Endothelial cell of umbilical vein (primary cell): ENCODE measurements around the gene MIA2. TPM values are rescaled to one million over a fixed set of nuclear protein-coding genes. Genes with fewer than 3 reads are reported as not detected.

Experiments used
- BruUV-seq: library from RNA; stranded (reverse); fragments of 400-500 nt; replicated peaks from 2 replicates; lab custom pipeline; 2021; lab: Mats Ljungman, UMichigan
- CTCF ChIA-PET: fragments of 300-600, 350-600 bp; sonication (Branson Sonifier 250); formaldehyde crosslinking; loops from one replicate; lab custom pipeline; 2021; ENCODE audit warnings: antibody characterized with exemption, inconsistent platforms; lab: Charles Lee
- POLR2A ChIA-PET: fragments of 300-600, 350-600 bp; sonication (Branson Sonifier 250); formaldehyde crosslinking; loops from one replicate; lab custom pipeline; 2021; ENCODE audit warnings: antibody characterized with exemption, inconsistent platforms; lab: Charles Lee
- DNase-seq: peaks from one replicate; pipeline ENCODE4 v3.0.0-alpha.2; 2011; ENCODE audit warnings: low read depth, low spot score
- FAIRE-seq: peaks from 2 replicates; lab custom pipeline; 2011; peaks lifted over from hg19 to GRCh38; lab: Jason Lieb, UNC
- H2AFZ ChIP-seq: 2 replicates; pipeline ENCODE4 v1.6.0; 2012; ENCODE audit warnings: low read depth, low read length, control low read depth, inconsistent platforms
- H3K27ac ChIP-seq: 2 replicates; pipeline ENCODE4 v1.5.1; 2011; ENCODE audit warnings: low read depth, mild to moderate bottlenecking, control low read depth, low read length, moderate library complexity; ENCODE audit not compliant: insufficient read depth
- H3K27me3 ChIP-seq, 2 experiments: 2 replicates each; pipeline versions ENCODE4 v1.6.0 to v1.6.1; 2011; ENCODE audit warnings: low read length in 2 of 2, mixed read lengths in 1 of 2; ENCODE audit not compliant: control insufficient read depth in 2 of 2, insufficient read depth in 2 of 2
- H3K36me3 ChIP-seq, 2 experiments: 2 replicates in 1 of 2; 3 replicates in 1 of 2; pipeline ENCODE4 v1.5.1; 2011; ENCODE audit warnings: low read length in 2 of 2, mild to moderate bottlenecking in 1 of 2, moderate library complexity in 1 of 2; ENCODE audit not compliant: control insufficient read depth in 2 of 2, insufficient read depth in 2 of 2; ENCODE audit errors: extremely low read depth in 1 of 2
- H3K4me1 ChIP-seq: 3 replicates; pipeline ENCODE4 v1.5.1; 2011; ENCODE audit warnings: mild to moderate bottlenecking, low read length; ENCODE audit not compliant: control insufficient read depth, insufficient read depth; ENCODE audit errors: extremely low read depth
- H3K4me2 ChIP-seq: 2 replicates; pipeline ENCODE4 v1.6.1; 2011; ENCODE audit warnings: low read length, control low read depth, mixed read lengths; ENCODE audit not compliant: insufficient read depth
- H3K4me3 ChIP-seq, 3 experiments: fragments of 200-600 bp in 1 of 3; sonication (generic), shearing (Covaris generic) in 1 of 3; replicated peaks in 1 of 3; 2 replicates each; pipeline ENCODE4 v1.5.1; 2011 to 2016; ENCODE audit warnings: control low read depth in 3 of 3, low read length in 3 of 3, mild to moderate bottlenecking in 2 of 3, inconsistent platforms in 1 of 3, low read depth in 1 of 3, moderate library complexity in 1 of 3; ENCODE audit not compliant: insufficient read depth in 1 of 3
- H3K79me2 ChIP-seq: 2 replicates; pipeline ENCODE4 v1.6.0; 2012; ENCODE audit warnings: low read length, inconsistent platforms; ENCODE audit not compliant: control insufficient read depth, insufficient read depth
- H3K9ac ChIP-seq: replicated peaks from 2 replicates; pipeline ENCODE3; 2011; ENCODE audit warnings: low read length, control low read depth; ENCODE audit not compliant: insufficient read depth; ENCODE audit errors: extremely low read depth
- H3K9me1 ChIP-seq: replicated peaks from 3 replicates; pipeline ENCODE4 v1.6.0; 2011; ENCODE audit warnings: mild to moderate bottlenecking, low read length; ENCODE audit not compliant: control insufficient read depth, insufficient read depth; ENCODE audit errors: extremely low read depth
- H3K9me3 ChIP-seq: replicated peaks from 2 replicates; pipeline ENCODE4 v1.5.1; 2012; ENCODE audit warnings: low read length, inconsistent platforms; ENCODE audit not compliant: control insufficient read depth, insufficient read depth
- H4K20me1 ChIP-seq: replicated peaks from 2 replicates; pipeline ENCODE3; 2011; ENCODE audit warnings: mild to moderate bottlenecking, low read length; ENCODE audit not compliant: control insufficient read depth, insufficient read depth; ENCODE audit errors: extremely low read depth
- EZH2 ChIP-seq: IDR thresholded peaks from 2 replicates; pipeline ENCODE4 v1.6.1; 2012; ENCODE audit warnings: borderline replicate concordance, low read depth, mild to moderate bottlenecking, moderate library complexity, low read length, inconsistent platforms; ENCODE audit not compliant: severe bottlenecking
- FOS ChIP-seq: IDR thresholded peaks from 2 replicates; pipeline ENCODE4 v1.6.1; 2011; ENCODE audit warnings: mild to moderate bottlenecking, low read length, moderate library complexity, borderline replicate concordance; ENCODE audit not compliant: insufficient read depth
- GATA2 ChIP-seq: IDR thresholded peaks from 2 replicates; pipeline ENCODE4 v1.7.0; 2011; ENCODE audit warnings: low read depth, mild to moderate bottlenecking, moderate library complexity, mixed read lengths, low read length; ENCODE audit not compliant: insufficient read length, insufficient read depth
- JUN ChIP-seq: IDR thresholded peaks from 2 replicates; pipeline ENCODE4 v1.6.1; 2011; ENCODE audit warnings: borderline replicate concordance, low read depth; ENCODE audit not compliant: insufficient read length, insufficient read depth
- MYC ChIP-seq: IDR thresholded peaks from one replicate; pipeline ENCODE4 v1.6.1; 2011; ENCODE audit warnings: mild to moderate bottlenecking, low read depth, low read length
- POLR2A ChIP-seq: IDR thresholded peaks from 2 replicates; pipeline ENCODE4 v1.6.1; 2012; ENCODE audit warnings: low read depth, mild to moderate bottlenecking, control low read depth, low read length
- POLR2AphosphoS5 ChIP-seq: IDR thresholded peaks from 2 replicates; pipeline ENCODE4 v1.6.1; 2012; ENCODE audit warnings: low read depth, mild to moderate bottlenecking, control low read depth, low read length, moderate library complexity; ENCODE audit not compliant: insufficient read depth
- dilution Hi-C: fragments of 300-500 bp; cut with MboI; formaldehyde crosslinking; loops from one replicate; pipeline ENCODE4 v1.15.0; 2019; ENCODE audit warnings: low sequenced_read_pairs; ENCODE audit not compliant: extremely low pct_ligation_motif_present
- intact Hi-C: fragments of 100-400 bp; cut with micrococcal nuclease; formaldehyde crosslinking; loops from one replicate; pipeline ENCODE4 v1.10.0; 2022
- polyA plus RNA-seq, 4 experiments: library from polyadenylated mRNA; depleted of rRNA in 3 of 4; stranded (reverse) in 3 of 4; unstranded in 1 of 4; fragments of >200 nt; gene quantifications; 2 replicates each; pipeline versions ENCODE4 v1.2.1 to v1.2.3, GENCODE V29; 2011 to 2012; ENCODE audit warnings: missing spikeins in 1 of 4
- total RNA-seq: library from RNA; stranded (reverse); gene quantifications from 2 replicates; pipeline ENCODE4 v1.2.3, GENCODE V29; 2021
- TF ChIP-seq, protein P1 (sequence below), 2 donors: IDR thresholded peaks; 1 replicate in 1 of 2; 2 replicates in 1 of 2; pipeline ENCODE4 v1.5.1; 2011; ENCODE audit warnings: low read length in 2 of 2, mild to moderate bottlenecking in 2 of 2, moderate library complexity in 2 of 2, control low read depth in 1 of 2, inconsistent platforms in 1 of 2, low read depth in 1 of 2; ENCODE audit not compliant: insufficient read depth in 1 of 2; ENCODE audit errors: extremely low read depth in 1 of 2
- TF ChIP-seq, protein P2 (sequence below): IDR thresholded peaks from 2 replicates; pipeline ENCODE4 v1.6.1; 2011; ENCODE audit not compliant: insufficient read depth, insufficient read length

MIA2 gene
- total and polyA plus RNA-seq, 2 donors (not counting 3 experiments of a cell fraction or from before 2014, with no cell fraction given), result 9.4 to 14.9 TPM

DNA sequence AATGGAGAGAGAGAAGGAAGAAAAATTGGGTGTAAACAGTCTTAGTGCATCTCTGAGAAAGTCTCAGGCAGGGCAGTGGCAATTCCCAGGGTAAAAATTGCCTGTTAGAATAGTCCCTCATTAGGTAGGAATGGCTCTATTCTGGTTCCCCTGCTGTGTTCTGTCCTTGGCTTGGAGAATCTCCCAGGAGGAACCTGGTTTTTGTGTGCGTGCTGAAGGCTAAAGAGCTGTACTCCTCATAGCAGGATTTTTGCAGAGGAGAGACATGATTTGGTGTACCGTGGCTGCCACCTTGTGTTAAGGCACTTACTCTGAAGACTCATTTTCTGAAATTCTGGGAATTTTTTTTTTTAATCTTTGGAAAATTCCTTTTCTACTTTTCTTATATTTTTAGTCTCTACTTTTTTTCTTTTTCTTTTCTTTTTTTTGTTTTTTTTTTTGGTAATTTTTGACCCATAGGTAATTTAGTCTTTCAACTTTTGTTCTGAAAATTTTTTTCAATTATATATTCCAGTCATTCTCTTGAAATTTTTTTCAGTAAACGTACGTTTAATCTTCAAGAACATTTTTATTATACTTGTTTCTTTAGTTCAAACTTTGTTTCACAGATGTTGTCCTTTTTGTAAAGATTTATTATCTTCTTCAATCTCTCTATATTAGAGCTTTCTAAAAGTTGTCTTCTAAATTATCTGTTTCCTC is 134.7 kb downstream of the MIA2 start:
- Histone ChIP-seq H3K27ac (no peak overlapping the region), H3K9me1 (no peaks in the 10 kb centered on the region), H3K79me2 (no peaks in the 10 kb centered on the region), H3K27me3 (no peaks in the 10 kb centered on the region), H3K4me3 (no peak overlapping the region), H4K20me1 (no peaks in the 10 kb centered on the region), H3K36me3 (no peaks in the 10 kb centered on the region), H3K4me1 (no peaks in the 10 kb centered on the region), H3K9me3 (no peaks in the 10 kb centered on the region), H2AFZ (no peak overlapping the region), H3K9ac (no peak overlapping the region), H3K4me2 (no peak overlapping the region)
- DNase-seq (peak; percentile 61), FAIRE-seq (peak; percentile 15)
- BruUV-seq, result no TSS peak
- intact Hi-C loops, result loop anchor here (1.0 to 5.0 kb wide), 5 partner anchors 102 to 265 kb away; partner anchors contain the start of genes SEC23A and TRAPPC6B
- TF ChIP-seq FOS (no peak), GATA2 (no peak)
- TF ChIP-seq, protein P1, sequence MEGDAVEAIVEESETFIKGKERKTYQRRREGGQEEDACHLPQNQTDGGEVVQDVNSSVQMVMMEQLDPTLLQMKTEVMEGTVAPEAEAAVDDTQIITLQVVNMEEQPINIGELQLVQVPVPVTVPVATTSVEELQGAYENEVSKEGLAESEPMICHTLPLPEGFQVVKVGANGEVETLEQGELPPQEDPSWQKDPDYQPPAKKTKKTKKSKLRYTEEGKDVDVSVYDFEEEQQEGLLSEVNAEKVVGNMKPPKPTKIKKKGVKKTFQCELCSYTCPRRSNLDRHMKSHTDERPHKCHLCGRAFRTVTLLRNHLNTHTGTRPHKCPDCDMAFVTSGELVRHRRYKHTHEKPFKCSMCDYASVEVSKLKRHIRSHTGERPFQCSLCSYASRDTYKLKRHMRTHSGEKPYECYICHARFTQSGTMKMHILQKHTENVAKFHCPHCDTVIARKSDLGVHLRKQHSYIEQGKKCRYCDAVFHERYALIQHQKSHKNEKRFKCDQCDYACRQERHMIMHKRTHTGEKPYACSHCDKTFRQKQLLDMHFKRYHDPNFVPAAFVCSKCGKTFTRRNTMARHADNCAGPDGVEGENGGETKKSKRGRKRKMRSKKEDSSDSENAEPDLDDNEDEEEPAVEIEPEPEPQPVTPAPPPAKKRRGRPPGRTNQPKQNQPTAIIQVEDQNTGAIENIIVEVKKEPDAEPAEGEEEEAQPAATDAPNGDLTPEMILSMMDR (IDR thresholded peaks at IDR 0.05; ENCODE audit: extremely low read depth in 1 of 2, insufficient read depth in 1 of 2, low read depth in 1 of 2, low read length in 2 of 2), result peak; percentile 36 to 42
- CTCF ChIA-PET, result interaction anchor here (0.6 to 2.4 kb wide), 17 partner anchors 9 to 1465 kb away, joined by 3 to 18 read pairs (median 4); partner anchors contain the start of genes GEMIN2, SEC23A and TRAPPC6B
- POLR2A ChIA-PET, result no interaction called here
- dilution Hi-C loops, result no loop called here

DNA sequence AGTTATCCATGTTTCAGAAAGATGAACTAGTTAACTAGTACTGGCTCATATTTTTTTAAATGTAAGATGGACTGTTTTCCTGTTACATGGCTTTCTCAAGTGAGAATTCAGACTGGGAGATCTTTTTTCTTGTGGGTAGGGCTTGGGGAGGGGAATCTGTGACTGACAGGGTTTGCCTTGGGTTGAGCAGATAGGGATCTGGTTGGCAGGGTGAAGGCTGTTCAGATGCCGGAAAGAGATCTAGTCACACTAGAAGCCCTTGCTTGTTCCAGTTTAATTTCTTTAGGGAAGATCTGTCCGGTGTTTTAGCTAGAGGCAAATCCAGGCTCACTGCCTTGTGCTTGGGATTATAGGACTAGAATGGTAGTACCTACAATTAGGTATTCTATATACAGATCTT is 135.3 kb downstream of the MIA2 start:
- H3K4me2 ChIP-seq, result no peak overlapping the region
- H3K9ac ChIP-seq, result no peak overlapping the region
- H4K20me1 ChIP-seq, result no peaks in the 10 kb centered on the region
- no peak for TF ChIP-seq FOS
- TF ChIP-seq, protein P2, sequence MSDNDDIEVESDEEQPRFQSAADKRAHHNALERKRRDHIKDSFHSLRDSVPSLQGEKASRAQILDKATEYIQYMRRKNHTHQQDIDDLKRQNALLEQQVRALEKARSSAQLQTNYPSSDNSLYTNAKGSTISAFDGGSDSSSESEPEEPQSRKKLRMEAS, result no peak
- TF ChIP-seq, protein P1 (IDR thresholded peaks at IDR 0.05; ENCODE audit: extremely low read depth in 1 of 2, insufficient read depth in 1 of 2, low read depth in 1 of 2, low read length in 2 of 2), result no peak
- no peak for TF ChIP-seq JUN
- no peak for TF ChIP-seq EZH2
- no peak for TF ChIP-seq POLR2A
- TF ChIP-seq GATA2, result no peak
- no peak for TF ChIP-seq POLR2AphosphoS5
- TF ChIP-seq MYC, result no peak
- no peak overlapping the region for H3K4me3 ChIP-seq
- H3K36me3 ChIP-seq, result no peaks in the 10 kb centered on the region
- no peaks in the 10 kb centered on the region for H3K27me3 ChIP-seq
- no TSS peak for BruUV-seq
- H3K4me1 ChIP-seq, result peaks cover 1% of the 10 kb centered on the region
- no peaks in the 10 kb centered on the region for H3K79me2 ChIP-seq
- ChIA-PET CTCF (interaction anchor here (1.0 to 2.4 kb wide), 9 partner anchors 8 to 646 kb away, joined by 3 to 14 read pairs (median 9); partner anchors contain the start of genes GEMIN2 and TRAPPC6B), POLR2A (no interaction called here)
- no peak overlapping the region for H2AFZ ChIP-seq
- DNase-seq, result no peak
- dilution Hi-C loops (no loop called here), intact Hi-C loops (loop anchor here (2.0 to 5.0 kb wide), 2 partner anchors 102 to 197 kb away; partner anchors contain the start of gene TRAPPC6B)
- H3K27ac ChIP-seq, result no peak overlapping the region
- H3K9me1 ChIP-seq, result no peaks in the 10 kb centered on the region
- no peak for FAIRE-seq
- no peaks in the 10 kb centered on the region for H3K9me3 ChIP-seq
